Measurements from ENCODE around the gene STAT2. TPM values are rescaled to one million over a fixed set of nuclear protein-coding genes. Genes with fewer than 3 reads are reported as not detected.

The STAT2 gene
- total and polyA plus RNA-seq, 2 of the 13 experiments (the other 11 are each of a cell fraction or from before 2014, with no cell fraction given) = 43.5 to 84.6 TPM

GRCh38 chr12:56299853-56300643, 59.9 kb downstream of the STAT2 start, which contains the start of gene CS (continued):
- TF ChIP-seq HMGXB4 (CRISPR knock-in tag; IDR thresholded peaks at IDR 0.05; ENCODE audit: borderline replicate concordance in 1 of 2, low read depth in 1 of 2) = peak; percentile 46 to 78; a peak in 3 of 4 replicates
- peak in 1 of 2 experiments; percentile 84; a peak in 2 of 4 replicates for TF ChIP-seq KLF16 (CRISPR knock-in tag; IDR thresholded peaks at IDR 0.05)
- TF ChIP-seq ZFP41 (CRISPR knock-in tag; IDR thresholded peaks at IDR 0.05; ENCODE audit: borderline replicate concordance) = no peak
- peak; percentile 92 for TF ChIP-seq NCOA1 (CRISPR knock-in tag; IDR thresholded peaks at IDR 0.05)
- peak; percentile 70 for TF ChIP-seq AGO1 (IDR thresholded peaks at IDR 0.05; ENCODE audit: low read depth, low read length, poor library complexity, severe bottlenecking)
- TF ChIP-seq ZHX2 (IDR thresholded peaks at IDR 0.05; ENCODE audit: low read depth) = no peak
- TF ChIP-seq ZHX2 (CRISPR knock-in tag; IDR thresholded peaks at IDR 0.05; ENCODE audit: borderline replicate concordance) = no peak
- peak; percentile 81 for TF ChIP-seq MEIS1 (CRISPR knock-in tag; IDR thresholded peaks at IDR 0.05; ENCODE audit: borderline replicate concordance)
- TF ChIP-seq IRX3 (CRISPR knock-in tag; IDR thresholded peaks at IDR 0.05; ENCODE audit: borderline replicate concordance, low read depth) = peak; percentile 38; the same call in 1 of the 2 replicates
- TF ChIP-seq RNF2 (conservative IDR thresholded peaks at IDR 0.05; ENCODE audit: low read depth) = no peak
- no peak for TF ChIP-seq ZKSCAN5 (CRISPR knock-in tag; IDR thresholded peaks at IDR 0.05)
- no peak for TF ChIP-seq KDM6A (CRISPR knock-in tag; IDR thresholded peaks at IDR 0.05; ENCODE audit: low read depth)
- peak; percentile 61 for TF ChIP-seq POLR2AphosphoS5 (IDR thresholded peaks at IDR 0.05; ENCODE audit: low read depth, low read length)
- no peak for TF ChIP-seq SRSF1 (optimal IDR thresholded peaks at IDR 0.05; ENCODE audit: low read depth, low read length)
- TF ChIP-seq ZNF253 (CRISPR knock-in tag; IDR thresholded peaks at IDR 0.05; ENCODE audit: borderline replicate concordance) = peak; percentile 64; the same call in 1 of the 2 replicates
- no peak; the same call in 1 of the 2 replicates for TF ChIP-seq HNF1A (IDR thresholded peaks at IDR 0.05; ENCODE audit: low read depth)
- TF ChIP-seq HNF1A (CRISPR knock-in tag; IDR thresholded peaks at IDR 0.05; ENCODE audit: borderline replicate concordance) = peak; percentile 75
